H1 (cell line): ENCODE results near the gene DOC2A. TPM values are rescaled to one million over a fixed set of nuclear protein-coding genes. Genes with fewer than 3 reads are reported as not detected.

Experiments used
- CTCF ChIA-PET: fragments of 300-600 bp; sonication (Branson Sonifier 250); formaldehyde crosslinking; loops from one replicate; lab custom pipeline; 2021; ENCODE audit not compliant: partially characterized antibody; lab: Charles Lee
- POLR2A ChIA-PET: fragments of 300-600 bp; sonication (Branson Sonifier 250); formaldehyde crosslinking; loops from one replicate; lab custom pipeline; 2021; ENCODE audit warnings: inconsistent platforms; ENCODE audit not compliant: partially characterized antibody; lab: Charles Lee
- DNase-seq, 2 experiments: peaks; one replicate each; pipeline versions ENCODE4 v3.0.0 to v3.0.0-alpha.2; 2010 to 2022; ENCODE audit warnings: low spot score in 2 of 2, low read depth in 1 of 2, mixed read lengths in 1 of 2
- FAIRE-seq: peaks from 2 replicates; lab custom pipeline; 2011; peaks lifted over from hg19 to GRCh38; lab: Jason Lieb, UNC
- H2AFZ ChIP-seq: 2 replicates; pipeline ENCODE4 v1.8.1; 2012; ENCODE audit warnings: low read length, inconsistent platforms
- H2AK5ac ChIP-seq: 2 replicates; pipeline ENCODE4 v1.6.1; 2013; ENCODE audit warnings: low read depth, low read length
- H2BK120ac ChIP-seq: replicated peaks from 2 replicates; pipeline ENCODE3; 2013; ENCODE audit warnings: low read depth, low read length, inconsistent platforms
- H2BK12ac ChIP-seq: 2 replicates; pipeline ENCODE4 v1.6.1; 2013; ENCODE audit warnings: low read depth, low read length
- H2BK15ac ChIP-seq: 2 replicates; pipeline ENCODE4 v1.6.1; 2013; ENCODE audit warnings: low read length
- H2BK20ac ChIP-seq: 2 replicates; pipeline ENCODE4 v1.6.1; 2013; ENCODE audit warnings: low read length
- H2BK5ac ChIP-seq: 2 replicates; pipeline ENCODE4 v1.6.1; 2013; ENCODE audit warnings: low read depth, low read length
- H3K14ac ChIP-seq: 2 replicates; pipeline ENCODE4 v1.6.1; 2013; ENCODE audit warnings: inconsistent platforms; ENCODE audit not compliant: insufficient read length
- H3K18ac ChIP-seq: 2 replicates; pipeline ENCODE4 v1.6.1; 2013; ENCODE audit warnings: low read length; ENCODE audit errors: extremely low read depth
- H3K23ac ChIP-seq: 2 replicates; pipeline ENCODE4 v1.6.1; 2013; ENCODE audit warnings: inconsistent platforms; ENCODE audit not compliant: insufficient read length
- H3K23me2 ChIP-seq: 2 replicates; pipeline ENCODE4 v1.6.1; 2013; ENCODE audit warnings: low read depth, low read length
- H3K27ac ChIP-seq: 2 replicates; pipeline ENCODE4 v1.6.1; 2011; ENCODE audit warnings: low read depth, low read length, inconsistent platforms
- H3K27me3 ChIP-seq, 4 experiments: replicated peaks in 1 of 4; 1 replicate in 1 of 4; 2 replicates in 3 of 4; pipeline versions ENCODE4 v1.6.1 to v1.8.1; 2011 to 2013; ENCODE audit warnings: low read length in 3 of 4, mild to moderate bottlenecking in 3 of 4, inconsistent platforms in 2 of 4, mixed read lengths in 2 of 4, moderate library complexity in 1 of 4; ENCODE audit not compliant: control insufficient read depth in 3 of 4, insufficient read depth in 3 of 4; ENCODE audit errors: extremely low read depth in 1 of 4
- H3K36me3 ChIP-seq, 4 experiments: 2 replicates each; pipeline versions ENCODE4 v1.6.1 to v1.8.1; 2011 to 2013; ENCODE audit warnings: mild to moderate bottlenecking in 4 of 4, low read length in 3 of 4, moderate library complexity in 2 of 4, control low read depth in 1 of 4, inconsistent platforms in 1 of 4; ENCODE audit not compliant: insufficient read depth in 4 of 4, control insufficient read depth in 2 of 4
- H3K4ac ChIP-seq: replicated peaks from 2 replicates; pipeline ENCODE3; 2013; ENCODE audit warnings: low read length, low read depth, mixed read lengths, inconsistent platforms; ENCODE audit not compliant: insufficient read length
- H3K4me1 ChIP-seq, 4 experiments: replicated peaks in 1 of 4; 1 replicate in 1 of 4; 2 replicates in 3 of 4; pipeline versions ENCODE4 v1.6.1 to v1.8.1; 2011 to 2013; ENCODE audit warnings: low read length in 3 of 4, inconsistent platforms in 2 of 4, mixed read lengths in 1 of 4; ENCODE audit not compliant: insufficient read depth in 4 of 4, control insufficient read depth in 3 of 4
- H3K4me2 ChIP-seq, 2 experiments: 2 replicates each; pipeline versions ENCODE4 v1.6.1 to v1.8.1; 2011 to 2013; ENCODE audit warnings: low read depth in 2 of 2, low read length in 2 of 2, control low read depth in 1 of 2, inconsistent platforms in 1 of 2, mild to moderate bottlenecking in 1 of 2; ENCODE audit not compliant: insufficient read depth in 1 of 2
- H3K4me3 ChIP-seq, 4 experiments: fragments of 200-600, 300-600 bp in 1 of 4; sonication (generic), shearing (Covaris generic), sonication (Bioruptor Twin) in 1 of 4; 2 replicates each; pipeline versions ENCODE4 v1.5.1 to v1.8.1; 2011 to 2016; ENCODE audit warnings: low read length in 4 of 4, low read depth in 3 of 4, control low read depth in 2 of 4, inconsistent platforms in 2 of 4, mild to moderate bottlenecking in 2 of 4, mixed read lengths in 1 of 4, moderate library complexity in 1 of 4; ENCODE audit not compliant: insufficient read depth in 2 of 4; ENCODE audit errors: extremely low read depth in 1 of 4
- H3K56ac ChIP-seq: replicated peaks from 2 replicates; pipeline ENCODE3; 2013; ENCODE audit warnings: low read depth, mild to moderate bottlenecking, mixed read lengths, low read length, inconsistent platforms; ENCODE audit not compliant: insufficient read length
- H3K79me1 ChIP-seq: 2 replicates; pipeline ENCODE4 v1.6.1; 2013; ENCODE audit warnings: low read depth, low read length, control low read depth
- H3K79me2 ChIP-seq, 2 experiments: 2 replicates each; pipeline versions ENCODE4 v1.6.1 to v1.8.1; 2012 to 2013; ENCODE audit warnings: low read length in 2 of 2, mild to moderate bottlenecking in 2 of 2, inconsistent platforms in 1 of 2; ENCODE audit not compliant: insufficient read depth in 2 of 2, control insufficient read depth in 1 of 2
- H3K9ac ChIP-seq, 4 experiments: replicated peaks in 1 of 4; 1 replicate in 1 of 4; 2 replicates in 3 of 4; pipeline versions ENCODE4 v1.6.1 to v1.8.1; 2011 to 2013; ENCODE audit warnings: low read depth in 3 of 4, low read length in 3 of 4, control low read depth in 2 of 4, mild to moderate bottlenecking in 2 of 4, moderate library complexity in 2 of 4, inconsistent platforms in 1 of 4; ENCODE audit errors: extremely low read depth in 1 of 4
- H3K9me3 ChIP-seq, 2 experiments: 2 replicates each; pipeline versions ENCODE4 v1.6.1 to v1.8.1; 2012 to 2013; ENCODE audit warnings: mild to moderate bottlenecking in 2 of 2, moderate library complexity in 2 of 2, control low read depth in 1 of 2, inconsistent platforms in 1 of 2, low read depth in 1 of 2, low read length in 1 of 2, mixed read lengths in 1 of 2; ENCODE audit not compliant: insufficient read depth in 2 of 2
- H4K20me1 ChIP-seq, 2 experiments: replicated peaks in 1 of 2; 2 replicates each; pipeline versions ENCODE3 to v1.8.1; 2011 to 2013; ENCODE audit warnings: inconsistent platforms in 2 of 2, low read length in 2 of 2, mild to moderate bottlenecking in 1 of 2; ENCODE audit not compliant: insufficient read depth in 2 of 2, control insufficient read depth in 1 of 2
- H4K5ac ChIP-seq: 2 replicates; pipeline ENCODE4 v1.6.1; 2013; ENCODE audit warnings: low read length, low read depth, mixed read lengths, inconsistent platforms; ENCODE audit not compliant: insufficient read length
- H4K8ac ChIP-seq: 2 replicates; pipeline ENCODE4 v1.8.0; 2013; ENCODE audit warnings: mild to moderate bottlenecking, moderate library complexity, low read length, inconsistent platforms; ENCODE audit not compliant: insufficient read depth; ENCODE audit errors: extremely low read depth
- H4K91ac ChIP-seq: replicated peaks from 2 replicates; pipeline ENCODE3; 2013; ENCODE audit warnings: low read length, mixed read lengths, inconsistent platforms; ENCODE audit not compliant: insufficient read length
- WGBS, 2 experiments: shearing (Covaris generic) in 1 of 2; methylation state at CpG; one replicate each; pipeline versions ENCODE4 v1.1.6 to v1.1.7; 2013 to 2015; ENCODE audit warnings: low lambda C conversion rate in 2 of 2, mixed read lengths in 2 of 2, inconsistent platforms in 1 of 2, low coverage in 1 of 2, missing lambda C conversion rate in 1 of 2; ENCODE audit not compliant: insufficient replicate concordance in 2 of 2, insufficient coverage in 1 of 2, insufficient read length in 1 of 2; ENCODE audit errors: extremely low coverage in 1 of 2, missing lambda C conversion rate in 1 of 2; 5-methylcytosine and 5-hydroxymethylcytosine counted together
- polyA plus RNA-seq, 7 experiments: library from polyadenylated mRNA; depleted of rRNA in 3 of 7; stranded (reverse) in 5 of 7; unstranded in 2 of 7; fragments of >200 nt in 5 of 7; fragments of 200-250 nt in 2 of 7; gene quantifications; 1 replicate in 5 of 7; 2 replicates in 1 of 7; 4 replicates in 1 of 7; pipeline versions ENCODE4 v1.2.1 to v1.2.3, GENCODE V29; 2011 to 2013; ENCODE audit warnings: missing spikeins in 2 of 7, mixed read lengths in 2 of 7
- total RNA-seq: library from RNA; stranded (reverse); fragmentation: NEBNext Ultra II Directional; extraction: Animal tissue kit (Norgen Biotek cat#: 25700); gene quantifications from 2 replicates; pipeline ENCODE4 v1.2.1, GENCODE V29; 2021

The DOC2A gene
- total and polyA plus RNA-seq, 2 of the 8 experiments (the other 6 are each of a cell fraction or from before 2014, with no cell fraction given), result 13.9 to 20.7 TPM

GRCh38 chr16:30009990-30010843, 610 bp downstream of the DOC2A start:
- no peak overlapping the region for H4K8ac ChIP-seq
- no peak overlapping the region for H2BK120ac ChIP-seq
- H3K4ac ChIP-seq, result no peak overlapping the region
- CTCF ChIA-PET, result interaction anchor here (0.6 to 3.1 kb wide), 5 partner anchors 10 to 145 kb away, joined by 3 to 15 read pairs (median 4); partner anchors contain the start of gene C16orf92
- H3K9ac ChIP-seq, result no peak overlapping the region
- 0 out of 2 replicates have a peak overlapping the region, but pooled peaks have one; percentile 24 for H2BK5ac ChIP-seq
- peak overlapping the region; percentile 42 to 79 (median 48) for H3K4me3 ChIP-seq
- no peak overlapping the region for H3K23ac ChIP-seq
- peaks cover 0 to 21% (median 13%) of the 10 kb centered on the region in 4 experiments; a peak in 6 of 7 replicates for H3K4me1 ChIP-seq
- DNase-seq (no peak), FAIRE-seq (no peak)
- no peaks in the 10 kb centered on the region for H3K79me2 ChIP-seq
- peaks cover 1 to 6% of the 10 kb centered on the region in 2 experiments for H4K20me1 ChIP-seq
- 0 out of 2 replicates have a peak overlapping the region, but pooled peaks have one; percentile 27 for H2BK12ac ChIP-seq
- H2AFZ ChIP-seq, result no peak overlapping the region
- H3K23me2 ChIP-seq, result peaks cover 16% of the 10 kb centered on the region
- H3K27me3 ChIP-seq, result peaks cover 0 to 23% (median 13%) of the 10 kb centered on the region in 4 experiments; a peak in 5 of 7 replicates
- peak overlapping the region; percentile 77 to 96 for H3K4me2 ChIP-seq
- H4K91ac ChIP-seq, result no peak overlapping the region
- no peak overlapping the region for H3K56ac ChIP-seq
- no peaks in the 10 kb centered on the region for H3K9me3 ChIP-seq
- POLR2A ChIA-PET, result interaction anchor here (0.8 to 2.6 kb wide), 10 partner anchors 9 to 225 kb away, joined by 3 to 10 read pairs (median 3); partner anchors contain the start of genes HIRIP3, TAOK2 and TLCD3B
- H2BK20ac ChIP-seq, result no peak overlapping the region
- peak overlapping the region; percentile 31; the same call in 1 of the 2 replicates for H2BK15ac ChIP-seq
- peaks cover 0 to 4% (median 0%) of the 10 kb centered on the region in 4 experiments; a peak in 1 of 8 replicates for H3K36me3 ChIP-seq
- WGBS, 2 experiments, result 56% methylated on average over 12 of the region's 34 CpGs; no CpG with 5 or more reads in 1 of the 2 experiments
- no peaks in the 10 kb centered on the region for H3K79me1 ChIP-seq
- no peak overlapping the region for H3K14ac ChIP-seq
- no peak overlapping the region for H3K27ac ChIP-seq
- 0 out of 2 replicates have a peak overlapping the region, but pooled peaks have one; percentile 13 for H2AK5ac ChIP-seq
- H4K5ac ChIP-seq, result no peak overlapping the region
- H3K18ac ChIP-seq, result no peak overlapping the region; the same call in 1 of the 2 replicates
